Activated CD4-positive, alpha-beta T cell treated with anti-CD3 and anti-CD28 coated beads, Interleukin-2, amount 10 ng/mL, durations not matched to agents 7 days and 5 days (primary cell): ENCODE measurements around the gene BCLAF3. TPM values are rescaled to one million over a fixed set of nuclear protein-coding genes. Genes with fewer than 3 reads are reported as not detected.

Experiments
- CTCF ChIA-PET: fragments of 350-600 bp; sonication (Branson Sonifier 250); formaldehyde crosslinking; loops from one replicate; lab custom pipeline; 2021; ENCODE audit warnings: antibody characterized with exemption; lab: Charles Lee
- POLR2A ChIA-PET: fragments of 350-600 bp; sonication (Branson Sonifier 250); formaldehyde crosslinking; loops from one replicate; lab custom pipeline; 2021; ENCODE audit warnings: antibody characterized with exemption; lab: Charles Lee
- DNase-seq: peaks from one replicate; pipeline ENCODE4 v3.0.0-alpha.2; 2020
- H3K27ac Mint-ChIP-seq: one replicate; pipeline ENCODE4 v1.8.0; 2021; ENCODE audit warnings: mild to moderate bottlenecking, moderate library complexity, mixed read lengths
- H3K27me3 Mint-ChIP-seq: one replicate; pipeline ENCODE4 v1.8.0; 2021; ENCODE audit warnings: mixed read lengths
- H3K36me3 Mint-ChIP-seq: one replicate; pipeline ENCODE4 v1.8.0; 2021; ENCODE audit warnings: low read depth, mixed read lengths
- H3K4me1 Mint-ChIP-seq: one replicate; pipeline ENCODE4 v1.8.0; 2021; ENCODE audit warnings: mixed read lengths
- H3K4me3 Mint-ChIP-seq: one replicate; pipeline ENCODE4 v1.8.0; 2021; ENCODE audit warnings: mild to moderate bottlenecking, moderate library complexity, mixed read lengths
- H3K9me3 Mint-ChIP-seq: one replicate; pipeline ENCODE4 v1.8.0; 2021; ENCODE audit warnings: mixed read lengths
- microRNA-seq: library from miRNA; unstranded; fragments of <30 nt; microRNA quantifications from one replicate; pipeline ENCODE4 v1.2.0, GENCODE V29; 2021; ENCODE audit warnings: borderline microRNAs expressed, borderline replicate concordance
- total RNA-seq, 2 experiments: library from RNA; stranded (reverse); gene quantifications; one replicate each; pipeline ENCODE4 v1.2.3, GENCODE V29; 2021

The BCLAF3 gene
- total RNA-seq, 2 experiments from 2014 or later, result 6.8 to 7.3 TPM

- no peak for DNase-seq
- Mint-ChIP-seq H3K4me1 (peaks cover 7% of the 10 kb centered on the region), H3K9me3 (no peaks in the 10 kb centered on the region), H3K4me3 (no peak overlapping the region), H3K36me3 (peaks cover 16% of the 10 kb centered on the region), H3K27me3 (no peaks in the 10 kb centered on the region), H3K27ac (no peak overlapping the region)
- CTCF ChIA-PET, result no interaction called here
- POLR2A ChIA-PET, result no interaction called here
Observed at GRCh38 chrX:19960913-19961312, 29.9 kb downstream of the BCLAF3 start.

- H3K27me3 Mint-ChIP-seq, result no peaks in the 10 kb centered on the region
- ChIA-PET POLR2A (no interaction called here), CTCF (no interaction called here)
- peaks cover 5% of the 10 kb centered on the region for H3K36me3 Mint-ChIP-seq
- DNase-seq, result no peak
- no peaks in the 10 kb centered on the region for H3K9me3 Mint-ChIP-seq
- H3K4me1 Mint-ChIP-seq, result no peaks in the 10 kb centered on the region
- no peak overlapping the region for H3K27ac Mint-ChIP-seq
- no peak overlapping the region for H3K4me3 Mint-ChIP-seq
Observed at GRCh38 chrX:19958552-19959486, 32.0 kb downstream of the BCLAF3 start.

GRCh38 chrX:19956923-19957322 lies 33.9 kb downstream of the BCLAF3 start:
- H3K27me3 Mint-ChIP-seq, result no peaks in the 10 kb centered on the region
- no peak overlapping the region for H3K4me3 Mint-ChIP-seq
- CTCF ChIA-PET, result no interaction called here
- H3K4me1 Mint-ChIP-seq, result no peaks in the 10 kb centered on the region
- no peak for DNase-seq
- no peaks in the 10 kb centered on the region for H3K9me3 Mint-ChIP-seq
- no peak overlapping the region for H3K27ac Mint-ChIP-seq
- H3K36me3 Mint-ChIP-seq, result peaks cover 5% of the 10 kb centered on the region
- POLR2A ChIA-PET, result no interaction called here

- peaks cover 5% of the 10 kb centered on the region for H3K36me3 Mint-ChIP-seq
- no peaks in the 10 kb centered on the region for H3K4me1 Mint-ChIP-seq
- H3K4me3 Mint-ChIP-seq, result no peak overlapping the region
- H3K27me3 Mint-ChIP-seq, result no peaks in the 10 kb centered on the region
- no peak for DNase-seq
- H3K27ac Mint-ChIP-seq, result no peak overlapping the region
- ChIA-PET POLR2A (no interaction called here), CTCF (no interaction called here)
- no peaks in the 10 kb centered on the region for H3K9me3 Mint-ChIP-seq
Observed at GRCh38 chrX:19956306-19956705, 34.6 kb downstream of the BCLAF3 start.

- H3K36me3 Mint-ChIP-seq, result peaks cover 3% of the 10 kb centered on the region
- H3K4me1 Mint-ChIP-seq, result no peaks in the 10 kb centered on the region
- ChIA-PET CTCF (no interaction called here), POLR2A (no interaction called here)
- no peaks in the 10 kb centered on the region for H3K27me3 Mint-ChIP-seq
- no peak overlapping the region for H3K4me3 Mint-ChIP-seq
- no peaks in the 10 kb centered on the region for H3K9me3 Mint-ChIP-seq
- no peak for DNase-seq
- no peak overlapping the region for H3K27ac Mint-ChIP-seq
Observed at GRCh38 chrX:19955306-19955705, 35.6 kb downstream of the BCLAF3 start.

- Mint-ChIP-seq H3K27ac (no peak overlapping the region), H3K9me3 (no peaks in the 10 kb centered on the region), H3K27me3 (no peaks in the 10 kb centered on the region), H3K4me1 (no peaks in the 10 kb centered on the region), H3K4me3 (no peak overlapping the region), H3K36me3 (peaks cover 6% of the 10 kb centered on the region)
- no peak for DNase-seq
- CTCF ChIA-PET, result no interaction called here
- POLR2A ChIA-PET, result no interaction called here
Observed at GRCh38 chrX:19954335-19955096, 36.3 kb downstream of the BCLAF3 start.

- Mint-ChIP-seq H3K27me3 (no peaks in the 10 kb centered on the region), H3K4me1 (no peaks in the 10 kb centered on the region), H3K27ac (no peak overlapping the region), H3K36me3 (peaks cover 12% of the 10 kb centered on the region), H3K9me3 (no peaks in the 10 kb centered on the region), H3K4me3 (no peak overlapping the region)
- ChIA-PET CTCF (no interaction called here), POLR2A (no interaction called here)
- no peak for DNase-seq
Observed at GRCh38 chrX:19953145-19953544, 37.7 kb downstream of the BCLAF3 start.

- Mint-ChIP-seq H3K9me3 (peaks cover 3% of the 10 kb centered on the region), H3K27ac (no peak overlapping the region), H3K4me1 (peaks cover 6% of the 10 kb centered on the region), H3K27me3 (no peaks in the 10 kb centered on the region), H3K36me3 (peaks cover 22% of the 10 kb centered on the region), H3K4me3 (no peak overlapping the region)
- DNase-seq, result no peak
- ChIA-PET POLR2A (no interaction called here), CTCF (interaction anchor here (1.0 kb wide), 1 partner anchor 17 kb away, joined by 4 read pairs; no protein-coding TSS in a partner anchor)
Observed at GRCh38 chrX:19949340-19949739, 41.5 kb downstream of the BCLAF3 start.

GRCh38 chrX:19947612-19948011 lies 43.2 kb downstream of the BCLAF3 start:
- peaks cover 22% of the 10 kb centered on the region for H3K36me3 Mint-ChIP-seq
- POLR2A ChIA-PET, result no interaction called here
- no peak for DNase-seq
- no peak overlapping the region for H3K27ac Mint-ChIP-seq
- CTCF ChIA-PET, result no interaction called here
- peaks cover 3% of the 10 kb centered on the region for H3K9me3 Mint-ChIP-seq
- peaks cover 6% of the 10 kb centered on the region for H3K4me1 Mint-ChIP-seq
- no peak overlapping the region for H3K4me3 Mint-ChIP-seq
- H3K27me3 Mint-ChIP-seq, result no peaks in the 10 kb centered on the region

Small RNAs within 50 kb of the gene (microRNA-seq; reads per million reads assigned to microRNA genes)
- 1.3 reads per million for gene MIR23C

Other genes with a start within 250 kb of the BCLAF3 start
- 100 to 1,000 TPM in 1 of 2 experiments, 10 to 100 TPM in 1; 95.6 to 103 TPM for gene SH3KBP1, start 103.5 kb downstream of the BCLAF3 start, total RNA-seq
- gene MAP7D2, start 125.8 kb upstream of the BCLAF3 start, total RNA-seq, result under 1 TPM; 0.12 to 0.21 TPM
- gene EIF1AX, start 150.8 kb upstream of the BCLAF3 start, total RNA-seq, result 10 to 100 TPM; 54.1 to 59.3 TPM